Measurements from ENCODE around the gene DLEC1.

The DLEC1 gene

DNA sequence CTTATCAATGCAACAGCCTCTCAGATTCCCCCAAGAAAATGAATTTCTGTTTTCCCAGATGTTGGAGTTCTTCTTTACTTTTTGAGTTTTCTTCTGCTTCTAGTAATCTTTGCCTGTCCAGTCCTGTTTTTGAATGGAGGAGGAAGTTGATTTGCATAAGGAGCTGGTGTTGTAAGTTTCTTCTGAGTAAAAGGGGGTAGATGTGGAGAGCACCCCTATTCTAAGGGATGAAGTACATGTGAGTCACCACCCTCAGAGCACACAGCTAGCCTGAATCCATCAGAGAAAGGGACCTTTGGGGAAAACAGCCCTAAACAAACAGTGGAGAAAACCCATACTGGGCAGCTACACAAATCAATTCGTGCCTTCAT lies 63.4 kb downstream of the DLEC1 start:
- H3K27me3 Mint-ChIP-seq, result peaks cover 45% of the 10 kb centered on the region
- H3K4me1 Mint-ChIP-seq, result no peaks in the 10 kb centered on the region
- no peaks in the 10 kb centered on the region for H3K36me3 Mint-ChIP-seq (ENCODE audit: insufficient read depth)
- no peak overlapping the region for H3K27ac Mint-ChIP-seq (ENCODE audit: low read depth)
- H3K4me3 Mint-ChIP-seq, result no peak overlapping the region
- no peak for ATAC-seq (replicated peaks; ENCODE audit: extremely low read depth, poor library complexity, severe bottlenecking)
- H3K9me3 Mint-ChIP-seq, result peaks cover 6% of the 10 kb centered on the region
- no peak for DNase-seq (ENCODE audit: low spot score in 2 of 2)

DNA sequence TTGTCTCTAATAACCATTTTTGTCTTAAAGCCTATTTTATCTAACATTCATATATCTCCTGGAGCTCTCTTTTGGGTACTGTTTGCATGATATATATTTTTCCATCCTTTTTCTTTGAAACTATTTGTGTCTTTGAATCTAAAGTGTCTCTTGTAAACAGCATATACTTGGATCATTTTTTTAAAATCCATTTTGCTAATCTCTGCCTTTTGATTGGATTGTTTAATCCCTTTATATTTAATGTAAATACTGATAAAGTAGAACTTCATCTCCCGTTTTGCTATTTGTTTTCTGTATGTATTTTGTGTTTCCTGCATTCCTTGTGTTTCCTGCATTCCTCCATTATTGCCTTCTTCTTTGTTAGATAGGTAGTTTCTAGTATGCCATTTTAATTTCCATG lies 66.5 kb downstream of the DLEC1 start:
- H3K9me3 Mint-ChIP-seq, result peaks cover 6% of the 10 kb centered on the region
- peaks cover 16% of the 10 kb centered on the region for H3K27me3 Mint-ChIP-seq
- H3K36me3 Mint-ChIP-seq (ENCODE audit: insufficient read depth), result peaks cover 2% of the 10 kb centered on the region
- ATAC-seq (replicated peaks; ENCODE audit: extremely low read depth, poor library complexity, severe bottlenecking) (no peak), DNase-seq (ENCODE audit: low spot score in 2 of 2) (no peak)
- H3K27ac Mint-ChIP-seq (ENCODE audit: low read depth), result no peak overlapping the region
- H3K4me1 Mint-ChIP-seq, result no peaks in the 10 kb centered on the region
- no peak overlapping the region for H3K4me3 Mint-ChIP-seq

DNA sequence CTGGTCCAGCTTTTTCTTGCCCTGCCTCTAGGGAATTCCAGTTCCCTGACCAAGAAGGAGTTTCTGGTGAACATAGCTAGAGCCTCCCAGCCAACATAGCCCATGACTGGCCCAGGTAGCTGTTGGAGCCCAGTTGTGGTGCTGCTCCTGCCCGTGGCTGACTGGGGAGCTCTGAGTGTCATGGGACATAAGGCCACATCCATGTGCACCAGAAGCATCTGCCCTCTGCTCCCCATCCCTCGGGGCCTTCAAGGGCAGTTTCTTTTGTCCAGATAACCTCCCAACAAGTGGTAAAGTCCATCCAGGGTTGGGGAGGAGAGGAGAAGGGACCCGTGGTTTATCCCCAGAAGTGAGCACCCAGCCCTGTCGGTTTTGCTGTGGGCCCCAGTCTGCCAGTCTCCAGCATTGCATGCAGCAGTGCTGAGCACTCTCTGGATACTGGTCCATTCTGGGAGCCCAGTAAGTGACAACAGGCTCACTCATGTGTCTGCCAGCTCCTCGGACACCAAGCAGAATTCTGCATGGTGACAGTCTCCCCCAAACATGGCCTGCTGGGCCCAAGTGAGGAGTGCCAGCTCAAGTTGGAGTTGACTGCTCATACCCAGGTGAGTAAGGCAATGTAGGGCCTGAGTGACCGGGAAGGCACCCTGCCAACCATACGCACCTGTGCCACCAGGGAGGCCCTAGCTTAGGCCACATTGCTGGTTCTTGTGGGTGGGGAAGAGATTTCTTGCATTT lies 69.1 kb downstream of the DLEC1 start:
- ATAC-seq (replicated peaks; ENCODE audit: extremely low read depth, poor library complexity, severe bottlenecking) (no peak), DNase-seq (ENCODE audit: low spot score in 2 of 2) (no peak)
- H3K9me3 Mint-ChIP-seq, result peaks cover 6% of the 10 kb centered on the region
- no peak overlapping the region for H3K27ac Mint-ChIP-seq (ENCODE audit: low read depth)
- peaks cover 16% of the 10 kb centered on the region for H3K27me3 Mint-ChIP-seq
- no peak overlapping the region for H3K4me3 Mint-ChIP-seq
- H3K36me3 Mint-ChIP-seq (ENCODE audit: insufficient read depth), result peaks cover 2% of the 10 kb centered on the region
- H3K4me1 Mint-ChIP-seq, result no peaks in the 10 kb centered on the region

DNA sequence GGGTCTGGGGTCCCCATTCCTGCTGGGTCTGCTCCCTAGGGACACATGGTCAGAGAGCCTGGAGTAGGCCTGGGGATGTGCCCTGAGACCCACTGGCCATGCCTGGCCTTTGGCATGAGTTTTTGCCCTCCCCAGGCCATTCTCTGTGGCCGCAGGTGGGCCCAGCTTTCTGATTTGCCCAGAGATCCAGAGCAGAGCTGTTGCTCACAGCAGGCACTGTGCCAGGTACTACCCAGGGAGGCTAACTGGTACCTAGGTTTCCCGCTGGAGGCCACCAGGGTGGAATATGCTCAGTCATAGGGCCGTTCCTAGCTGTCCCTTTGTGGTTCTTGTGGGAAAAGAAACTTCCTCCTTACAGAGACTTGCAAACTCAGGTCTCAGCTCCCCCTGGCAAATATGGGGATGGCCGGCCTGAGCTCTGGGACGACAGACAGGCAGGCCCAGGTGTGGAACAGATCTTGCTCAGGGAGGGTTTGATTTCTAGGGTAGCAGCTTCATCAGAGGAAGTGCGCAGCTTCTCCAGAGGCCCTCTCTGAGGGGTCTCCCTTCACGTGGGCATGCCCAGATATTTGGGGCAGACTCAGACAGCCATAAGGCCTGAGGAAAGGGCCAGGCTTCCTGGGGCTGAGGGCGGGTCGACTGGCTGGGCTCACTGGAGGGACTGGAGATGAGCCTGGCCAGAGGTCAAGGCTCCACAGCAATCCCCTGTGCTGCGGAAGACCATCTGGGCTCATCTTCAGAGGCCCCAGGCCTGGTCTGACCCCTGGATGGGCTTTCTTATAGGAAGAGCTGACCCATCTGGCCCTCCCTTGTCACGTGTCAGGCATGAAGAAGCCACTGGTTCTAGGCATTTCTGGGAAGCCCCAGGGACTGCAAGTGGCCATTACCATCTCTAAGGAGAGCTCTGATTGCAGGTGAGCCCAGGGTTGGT lies 69.9 kb downstream of the DLEC1 start:
- Mint-ChIP-seq H3K27ac (ENCODE audit: low read depth) (no peak overlapping the region), H3K9me3 (peaks cover 6% of the 10 kb centered on the region)

DNA sequence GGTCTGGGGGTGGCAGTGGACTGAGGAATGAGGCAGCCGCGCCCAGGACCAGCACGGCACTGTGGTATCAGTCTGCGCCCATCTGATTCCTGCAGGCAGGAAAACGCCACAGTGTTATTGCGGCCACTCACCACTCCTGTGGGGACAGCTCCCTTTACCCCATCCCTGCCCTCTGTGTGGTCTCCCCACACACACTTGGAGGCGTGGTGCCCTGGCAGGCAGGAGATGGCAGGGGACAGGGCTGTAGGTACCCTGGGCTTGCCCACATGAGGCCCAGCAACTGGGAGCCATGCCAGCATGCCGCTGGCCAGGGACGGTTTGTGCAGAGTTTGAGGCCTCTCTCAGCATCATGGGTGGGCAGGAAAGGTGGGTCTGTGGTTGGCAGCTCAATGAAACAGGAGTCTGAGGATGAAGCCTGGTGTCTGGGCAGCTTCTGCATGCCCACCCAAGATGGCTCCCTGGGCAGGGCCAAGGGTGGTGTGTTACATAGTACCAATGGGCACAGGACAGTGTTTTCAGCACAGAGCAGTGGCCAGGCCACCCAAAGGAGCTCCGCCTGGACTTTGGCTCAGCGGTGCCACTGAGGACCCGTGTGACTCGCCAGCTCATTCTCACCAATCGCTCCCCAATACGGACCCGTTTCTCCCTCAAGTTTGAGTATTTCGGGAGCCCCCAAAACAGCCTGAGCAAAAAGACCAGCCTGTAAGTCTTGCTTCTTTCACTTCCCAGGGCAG lies 70.7 kb downstream of the DLEC1 start:
- no peak for ATAC-seq (replicated peaks; ENCODE audit: extremely low read depth, poor library complexity, severe bottlenecking)
- peaks cover 2% of the 10 kb centered on the region for H3K36me3 Mint-ChIP-seq (ENCODE audit: insufficient read depth)
- peaks cover 6% of the 10 kb centered on the region for H3K9me3 Mint-ChIP-seq

More for the DNA sequence above, 69.9 kb downstream of the DLEC1 start:
- H3K4me1 Mint-ChIP-seq, result no peaks in the 10 kb centered on the region
- ATAC-seq (replicated peaks; ENCODE audit: extremely low read depth, poor library complexity, severe bottlenecking) (no peak), DNase-seq (ENCODE audit: low spot score in 2 of 2) (no peak)
- peaks cover 2% of the 10 kb centered on the region for H3K36me3 Mint-ChIP-seq (ENCODE audit: insufficient read depth)
- peaks cover 16% of the 10 kb centered on the region for H3K27me3 Mint-ChIP-seq
- no peak overlapping the region for H3K4me3 Mint-ChIP-seq

DNA sequence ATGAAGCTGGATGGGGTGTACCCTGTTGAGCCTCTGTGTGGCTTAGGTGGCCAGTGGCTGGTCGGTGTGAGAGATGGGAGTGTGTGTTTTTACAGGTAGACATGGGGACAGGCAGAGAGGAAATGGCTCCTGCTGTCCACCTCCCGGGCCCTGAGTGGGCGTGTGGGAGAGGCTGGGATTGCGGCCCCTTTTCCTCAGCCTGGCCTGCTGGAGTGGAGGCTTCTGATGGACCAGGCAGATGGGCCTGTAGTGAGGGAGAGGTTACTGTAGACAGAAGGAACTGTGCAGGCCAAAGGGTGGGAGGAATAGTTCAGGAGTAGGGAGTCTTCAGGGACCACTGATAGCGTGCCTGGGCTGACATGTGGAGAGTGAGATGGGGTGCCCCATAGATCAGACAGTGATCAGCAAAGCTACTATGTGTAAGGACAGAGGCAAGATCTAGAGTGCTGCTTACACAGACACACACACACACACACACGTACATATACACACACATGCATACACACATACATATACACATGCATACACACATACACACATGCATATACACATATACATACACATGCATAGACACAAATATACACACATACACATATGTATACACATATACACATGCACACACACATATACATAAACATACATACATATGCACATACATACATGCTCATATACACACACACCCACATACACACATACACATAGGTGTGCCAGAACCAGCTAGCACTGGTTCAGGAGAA lies 71.5 kb downstream of the DLEC1 start:
- DNase-seq (ENCODE audit: low spot score in 2 of 2), result no peak
- Mint-ChIP-seq H3K9me3 (peaks cover 4% of the 10 kb centered on the region), H3K36me3 (ENCODE audit: insufficient read depth) (peaks cover 2% of the 10 kb centered on the region), H3K4me3 (no peak overlapping the region), H3K27ac (ENCODE audit: low read depth) (no peak overlapping the region), H3K4me1 (peaks cover 2% of the 10 kb centered on the region), H3K27me3 (peaks cover 7% of the 10 kb centered on the region)
- no peak for ATAC-seq (replicated peaks; ENCODE audit: extremely low read depth, poor library complexity, severe bottlenecking)

More for the DNA sequence above, 70.7 kb downstream of the DLEC1 start:
- no peak for DNase-seq (ENCODE audit: low spot score in 2 of 2)
- Mint-ChIP-seq H3K4me3 (no peak overlapping the region), H3K4me1 (no peaks in the 10 kb centered on the region), H3K27me3 (peaks cover 14% of the 10 kb centered on the region), H3K27ac (ENCODE audit: low read depth) (no peak overlapping the region)

DNA sequence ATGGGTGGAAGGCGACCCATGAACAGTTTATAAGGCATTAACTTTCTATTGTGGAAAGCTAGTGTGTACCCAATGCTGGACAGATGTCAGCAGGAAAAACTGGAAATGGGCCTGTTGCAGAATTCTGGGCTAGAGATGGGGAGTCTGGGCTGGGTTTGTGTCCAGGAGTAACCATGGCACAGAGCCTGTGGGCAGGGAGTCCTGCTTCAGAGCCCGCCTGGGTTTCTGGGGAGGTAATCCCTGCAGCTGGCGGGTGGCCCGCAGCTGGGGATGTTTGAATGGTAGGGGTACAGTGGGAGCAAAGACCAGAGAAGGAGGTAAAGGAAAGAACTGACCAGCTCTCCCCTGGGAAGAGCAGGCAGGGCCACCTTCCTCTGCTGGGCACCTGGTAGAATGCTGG lies 72.2 kb downstream of the DLEC1 start:
- no peak for DNase-seq (ENCODE audit: low spot score in 2 of 2)
- Mint-ChIP-seq H3K36me3 (ENCODE audit: insufficient read depth) (peaks cover 2% of the 10 kb centered on the region), H3K27me3 (no peaks in the 10 kb centered on the region), H3K27ac (ENCODE audit: low read depth) (no peak overlapping the region), H3K4me1 (peaks cover 8% of the 10 kb centered on the region), H3K9me3 (no peaks in the 10 kb centered on the region), H3K4me3 (no peak overlapping the region)
- no peak for ATAC-seq (replicated peaks; ENCODE audit: extremely low read depth, poor library complexity, severe bottlenecking)

DNA sequence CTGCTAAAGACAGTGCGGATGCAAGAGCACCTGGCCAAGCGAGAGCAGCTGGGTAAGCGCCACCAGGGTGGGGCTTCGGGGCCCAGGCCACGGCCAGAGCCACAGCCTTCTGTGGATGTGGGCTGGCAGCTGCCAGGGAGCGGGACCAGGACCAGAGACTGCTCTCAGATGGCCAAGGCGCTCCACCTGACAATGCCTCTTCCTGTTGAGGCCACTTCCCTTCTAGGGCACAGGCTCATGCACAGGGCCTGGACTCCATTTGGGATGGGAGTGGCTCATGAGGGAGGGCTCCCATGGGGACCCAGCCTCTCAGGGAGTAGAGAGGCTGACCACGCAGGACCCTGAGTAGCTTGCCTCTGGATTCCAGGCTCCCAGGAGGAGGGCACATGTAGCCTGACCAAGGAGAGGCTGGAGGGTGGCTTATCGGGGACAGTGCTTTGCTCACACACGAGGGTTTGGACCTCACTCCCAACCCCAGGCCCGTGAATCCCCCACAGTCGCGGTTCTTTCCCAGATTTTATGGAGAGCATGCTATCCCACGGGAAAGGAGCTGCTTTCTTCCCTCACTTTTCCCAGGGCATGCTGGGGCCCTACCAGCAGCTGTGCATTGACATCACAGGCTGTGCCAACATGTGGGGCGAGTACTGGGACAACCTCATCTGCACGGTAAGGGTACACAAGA lies 72.8 kb downstream of the DLEC1 start:
- no peaks in the 10 kb centered on the region for H3K27me3 Mint-ChIP-seq
- peaks cover 2% of the 10 kb centered on the region for H3K36me3 Mint-ChIP-seq (ENCODE audit: insufficient read depth)
- no peak for ATAC-seq (replicated peaks; ENCODE audit: extremely low read depth, poor library complexity, severe bottlenecking)
- no peak overlapping the region for H3K27ac Mint-ChIP-seq (ENCODE audit: low read depth)
- no peaks in the 10 kb centered on the region for H3K9me3 Mint-ChIP-seq
- no peak overlapping the region for H3K4me3 Mint-ChIP-seq
- H3K4me1 Mint-ChIP-seq, result peaks cover 8% of the 10 kb centered on the region
- no peak for DNase-seq (ENCODE audit: low spot score in 2 of 2)

DNA sequence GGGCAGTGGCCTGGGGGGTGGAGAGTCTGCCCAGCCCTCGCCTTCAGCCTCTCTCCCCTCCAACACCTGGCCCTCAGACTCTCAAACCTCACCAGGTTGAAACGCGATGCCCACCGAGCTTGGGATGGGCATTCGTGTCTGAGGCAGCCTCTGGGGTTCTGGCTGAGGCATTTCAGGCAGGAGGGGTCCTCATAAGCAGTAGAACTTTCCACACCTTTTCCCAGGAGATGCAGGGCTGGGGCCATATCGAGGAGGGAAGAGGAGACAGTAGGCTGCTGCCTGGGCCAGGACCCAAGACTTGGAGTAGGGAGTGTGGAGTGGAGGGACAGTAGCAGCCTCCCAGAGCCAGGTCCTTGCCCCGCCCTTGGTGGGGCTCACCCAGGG lies 73.4 kb downstream of the DLEC1 start:
- DNase-seq (ENCODE audit: low spot score in 2 of 2) (no peak), ATAC-seq (replicated peaks; ENCODE audit: extremely low read depth, poor library complexity, severe bottlenecking) (no peak)
- Mint-ChIP-seq H3K9me3 (no peaks in the 10 kb centered on the region), H3K4me3 (no peak overlapping the region), H3K4me1 (peaks cover 8% of the 10 kb centered on the region), H3K36me3 (ENCODE audit: insufficient read depth) (peaks cover 2% of the 10 kb centered on the region), H3K27me3 (no peaks in the 10 kb centered on the region), H3K27ac (ENCODE audit: low read depth) (no peak overlapping the region)

DNA sequence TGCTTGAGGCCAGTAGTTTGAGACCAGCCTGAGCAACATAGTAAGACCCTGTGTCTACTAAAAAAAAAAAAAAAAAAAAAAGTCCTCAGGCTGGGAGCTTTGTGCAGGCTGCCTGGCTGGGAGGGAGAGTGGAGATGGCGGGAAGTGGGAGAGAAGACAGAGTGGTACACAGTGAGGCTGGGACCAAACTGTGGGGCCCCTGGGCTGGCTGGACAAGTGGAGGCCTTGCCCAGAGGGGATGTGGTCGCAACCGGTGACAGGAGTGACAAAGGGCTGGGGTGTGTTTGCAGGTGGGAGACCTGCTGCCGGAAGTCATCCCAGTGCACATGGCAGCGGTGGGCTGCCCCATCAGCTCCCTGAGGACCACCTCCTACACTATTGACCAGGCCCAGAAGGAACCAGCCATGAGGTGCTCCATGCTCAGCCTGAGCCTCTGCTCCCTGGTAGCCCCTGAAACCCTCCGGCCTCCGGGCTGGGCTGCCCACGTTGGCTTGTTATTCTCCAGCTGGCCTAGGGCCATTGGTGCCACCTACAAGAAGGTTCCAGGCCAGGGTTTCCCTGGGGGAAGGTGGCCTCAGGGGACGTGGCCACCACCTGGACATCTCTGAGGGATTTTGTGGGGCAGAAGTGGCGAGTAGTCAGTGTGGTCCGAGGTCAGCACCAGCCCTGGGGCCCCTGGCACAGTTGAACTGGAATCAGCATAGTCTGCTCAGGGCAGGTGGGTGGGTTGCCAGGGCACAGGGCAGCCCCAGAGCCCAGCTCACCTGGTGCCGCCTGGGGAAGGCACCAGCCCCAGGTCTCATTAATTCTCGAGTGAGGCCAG lies 75.3 kb downstream of the DLEC1 start:
- H3K4me1 Mint-ChIP-seq, result peaks cover 20% of the 10 kb centered on the region
- no peaks in the 10 kb centered on the region for H3K9me3 Mint-ChIP-seq
- DNase-seq (ENCODE audit: low spot score in 2 of 2) (no peak), ATAC-seq (replicated peaks; ENCODE audit: extremely low read depth, poor library complexity, severe bottlenecking) (no peak)
- no peak overlapping the region for H3K4me3 Mint-ChIP-seq
- no peak overlapping the region for H3K27ac Mint-ChIP-seq (ENCODE audit: low read depth)
- H3K36me3 Mint-ChIP-seq (ENCODE audit: insufficient read depth), result peaks cover 1% of the 10 kb centered on the region
- H3K27me3 Mint-ChIP-seq, result no peaks in the 10 kb centered on the region
